Measurements from ENCODE around the gene CABLES2.
A peak's percentile ranks its signal among the peaks of the same experiment; 100 is the strongest.

CABLES2 gene

GRCh38 chr20:62407221-62407992 lies at the start of gene CABLES2:
Gene CABLES2 (minus strand): TSS chr20:62407285. CDS start chr20:62407276, 9 bp downstream.
- peak; percentile 93 for DNase-seq (ENCODE audit: low spot score)

- DNase-seq (ENCODE audit: low spot score): no peak
Observed at GRCh38 chr20:62455929-62456328, 48.8 kb upstream of the CABLES2 start.

- no peak for DNase-seq (ENCODE audit: low spot score)
Observed at GRCh38 chr20:62454904-62455636, 48.0 kb upstream of the CABLES2 start.

GRCh38 chr20:62453186-62453808 lies 46.2 kb upstream of the CABLES2 start:
- DNase-seq (ENCODE audit: low spot score): no peak

GRCh38 chr20:62452475-62453095 lies 45.5 kb upstream of the CABLES2 start:
- DNase-seq (ENCODE audit: low spot score): no peak

GRCh38 chr20:62451970-62452369 lies 44.9 kb upstream of the CABLES2 start:
- DNase-seq (ENCODE audit: low spot score): no peak

- no peak for DNase-seq (ENCODE audit: low spot score)
Observed at GRCh38 chr20:62451156-62451767, 44.2 kb upstream of the CABLES2 start.

- no peak for DNase-seq (ENCODE audit: low spot score)
Observed at GRCh38 chr20:62449951-62450691, 43.0 kb upstream of the CABLES2 start.

- DNase-seq (ENCODE audit: low spot score): no peak
Observed at GRCh38 chr20:62448788-62449187, 41.7 kb upstream of the CABLES2 start.

GRCh38 chr20:62448038-62448437 lies 41.0 kb upstream of the CABLES2 start:
- DNase-seq (ENCODE audit: low spot score): no peak

- DNase-seq (ENCODE audit: low spot score): no peak
Observed at GRCh38 chr20:62446888-62447869, 40.1 kb upstream of the CABLES2 start.

GRCh38 chr20:62446481-62446880 lies 39.4 kb upstream of the CABLES2 start:
- no peak for DNase-seq (ENCODE audit: low spot score)

GRCh38 chr20:62445553-62446340 lies 38.7 kb upstream of the CABLES2 start:
- DNase-seq (ENCODE audit: low spot score): no peak

GRCh38 chr20:62444286-62444685 lies 37.2 kb upstream of the CABLES2 start:
- no peak for DNase-seq (ENCODE audit: low spot score)

GRCh38 chr20:62441987-62442539 lies 35.0 kb upstream of the CABLES2 start:
- no peak for DNase-seq (ENCODE audit: low spot score)

- DNase-seq (ENCODE audit: low spot score): no peak
Observed at GRCh38 chr20:62439218-62439617, 32.1 kb upstream of the CABLES2 start.

GRCh38 chr20:62437927-62438326 lies 30.8 kb upstream of the CABLES2 start:
- DNase-seq (ENCODE audit: low spot score): no peak

GRCh38 chr20:62437496-62437895 lies 30.4 kb upstream of the CABLES2 start:
- no peak for DNase-seq (ENCODE audit: low spot score)

- no peak for DNase-seq (ENCODE audit: low spot score)
Observed at GRCh38 chr20:62436692-62437091, 29.6 kb upstream of the CABLES2 start.

Data from CD4-positive, alpha-beta T cell treated with Interleukin-2 at 100 ng/mL for 4 hours (primary cell).